HG03457 (cell line): ENCODE measurements around the gene ASIC4.

Experiments used
- ATAC-seq: cut with Tn5 transposase; IDR thresholded peaks from one replicate; pipeline ENCODE4 v1.9.1; 2021; ENCODE audit warnings: moderate number of reproducible peaks; ENCODE audit not compliant: unreplicated experiment

Gene ASIC4

GRCh38 chr2:219480004-219480403 is 34.3 kb upstream of the ASIC4 start:
- no peak for ATAC-seq

- no peak for ATAC-seq
Observed at GRCh38 chr2:219482674-219483405, 31.4 kb upstream of the ASIC4 start.

- ATAC-seq, result no peak
Observed at GRCh38 chr2:219483451-219484342, 30.6 kb upstream of the ASIC4 start.

- no peak for ATAC-seq
Observed at GRCh38 chr2:219484343-219485200, 29.7 kb upstream of the ASIC4 start.

GRCh38 chr2:219485201-219485580 is 29.1 kb upstream of the ASIC4 start:
- no peak for ATAC-seq

- ATAC-seq, result no peak
Observed at GRCh38 chr2:219486380-219486959, 27.8 kb upstream of the ASIC4 start.

- no peak for ATAC-seq
Observed at GRCh38 chr2:219488149-219488843, 26.0 kb upstream of the ASIC4 start.

GRCh38 chr2:219488844-219489194 is 25.5 kb upstream of the ASIC4 start:
- ATAC-seq, result no peak

GRCh38 chr2:219489315-219489714 is 25.0 kb upstream of the ASIC4 start:
- no peak for ATAC-seq

GRCh38 chr2:219490186-219490585 is 24.1 kb upstream of the ASIC4 start:
- no peak for ATAC-seq

- ATAC-seq, result no peak
Observed at GRCh38 chr2:219490600-219491130, 23.6 kb upstream of the ASIC4 start.

GRCh38 chr2:219491278-219491963 is 22.9 kb upstream of the ASIC4 start:
- ATAC-seq, result no peak

GRCh38 chr2:219492575-219492974 is 21.7 kb upstream of the ASIC4 start:
- no peak for ATAC-seq

- ATAC-seq, result no peak
Observed at GRCh38 chr2:219493086-219493485, 21.2 kb upstream of the ASIC4 start.

GRCh38 chr2:219494952-219495530 is 19.2 kb upstream of the ASIC4 start:
- no peak for ATAC-seq

- ATAC-seq, result no peak
Observed at GRCh38 chr2:219495531-219496122, 18.7 kb upstream of the ASIC4 start.

GRCh38 chr2:219496247-219496824 is 17.9 kb upstream of the ASIC4 start:
- ATAC-seq, result no peak

GRCh38 chr2:219496825-219497494 is 17.3 kb upstream of the ASIC4 start:
- ATAC-seq, result no peak
